ENCODE results near the gene PPFIA4.

PPFIA4 gene

GRCh38 chr1:203117611-203118575 lies 91.6 kb downstream of the PPFIA4 start:
- TF ChIP-seq CTCF (conservative IDR thresholded peaks at IDR 0.05; ENCODE audit: control insufficient read depth, insufficient read depth, low read depth, low read length): peak; percentile 60
- no peak overlapping the region for H3K4me3 ChIP-seq (ENCODE audit: control insufficient read depth, low read depth, low read length)
- DNase-seq (ENCODE audit: low read depth): peak; percentile 45

GRCh38 chr1:203120325-203121153 lies 94.2 kb downstream of the PPFIA4 start:
- no peak for DNase-seq (ENCODE audit: low read depth)
- no peak overlapping the region for H3K4me3 ChIP-seq (ENCODE audit: control insufficient read depth, low read depth, low read length)
- no peak for TF ChIP-seq CTCF (conservative IDR thresholded peaks at IDR 0.05; ENCODE audit: control insufficient read depth, insufficient read depth, low read depth, low read length)

- no peak for TF ChIP-seq CTCF (conservative IDR thresholded peaks at IDR 0.05; ENCODE audit: control insufficient read depth, insufficient read depth, low read depth, low read length)
- no peak overlapping the region for H3K4me3 ChIP-seq (ENCODE audit: control insufficient read depth, low read depth, low read length)
- DNase-seq (ENCODE audit: low read depth): no peak
Measured at GRCh38 chr1:203121186-203122015, 95.1 kb downstream of the PPFIA4 start.

- no peak for TF ChIP-seq CTCF (conservative IDR thresholded peaks at IDR 0.05; ENCODE audit: control insufficient read depth, insufficient read depth, low read depth, low read length)
- no peak overlapping the region for H3K4me3 ChIP-seq (ENCODE audit: control insufficient read depth, low read depth, low read length)
- no peak for DNase-seq (ENCODE audit: low read depth)
Measured at GRCh38 chr1:203122159-203122558, 95.9 kb downstream of the PPFIA4 start.

GRCh38 chr1:203124011-203124410 lies 97.7 kb downstream of the PPFIA4 start:
- DNase-seq (ENCODE audit: low read depth): no peak
- no peak overlapping the region for H3K4me3 ChIP-seq (ENCODE audit: control insufficient read depth, low read depth, low read length)
- no peak for TF ChIP-seq CTCF (conservative IDR thresholded peaks at IDR 0.05; ENCODE audit: control insufficient read depth, insufficient read depth, low read depth, low read length)

Measured in fibroblast of mammary gland (primary cell).